Measurements from ENCODE around the gene MYOM1.
"Not testable (repeated sequence)": the region's sequence is repeated elsewhere in the genome, so short reads cannot be mapped to it uniquely, and the experiment has no call there.

MYOM1 gene

DNA sequence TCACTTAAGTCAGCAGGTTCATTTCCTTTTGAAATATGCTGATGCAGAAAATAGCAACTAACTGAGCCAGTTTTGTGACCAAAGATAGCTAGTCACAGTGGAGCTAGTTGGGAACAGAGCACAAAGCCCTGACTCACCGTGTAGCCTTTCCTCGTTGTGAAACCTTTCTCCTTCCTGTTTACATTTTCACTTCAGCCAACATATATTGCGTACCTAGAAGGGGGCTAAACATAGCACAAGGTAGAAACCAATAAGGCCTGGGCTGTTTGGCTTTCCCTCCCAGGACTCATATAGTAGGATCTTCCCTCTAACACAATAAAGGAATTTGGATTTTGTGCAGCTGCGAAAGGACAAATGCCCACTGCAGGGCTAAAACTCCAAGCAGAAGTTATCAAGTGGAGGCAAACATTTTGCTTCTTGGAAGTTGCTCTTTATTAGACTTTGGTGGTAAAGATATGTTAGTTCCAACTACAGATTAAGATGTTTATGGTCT, 182.3 kb downstream of the MYOM1 start:
- Histone ChIP-seq H3K4me1 (no peaks in the 10 kb centered on the region), H3K36me3 (no peaks in the 10 kb centered on the region), H3K9me3 (no peaks in the 10 kb centered on the region), H3K27me3 (no peaks in the 10 kb centered on the region), H3K4me3 (ENCODE audit: low read depth, low read length) (no peak overlapping the region)
- no peak for TF ChIP-seq CTCF (IDR thresholded peaks at IDR 0.05; ENCODE audit: low read depth, low read length)
- DNase-seq, result no peak

GRCh38 chr18:3036108-3036507, 183.7 kb downstream of the MYOM1 start:
- no peak for DNase-seq
- Histone ChIP-seq H3K27me3 (no peaks in the 10 kb centered on the region), H3K4me3 (ENCODE audit: low read depth, low read length) (no peak overlapping the region), H3K36me3 (no peaks in the 10 kb centered on the region), H3K4me1 (no peaks in the 10 kb centered on the region), H3K9me3 (no peaks in the 10 kb centered on the region)
- no peak for TF ChIP-seq CTCF (IDR thresholded peaks at IDR 0.05; ENCODE audit: low read depth, low read length)

- H3K4me3 ChIP-seq (ENCODE audit: low read depth, low read length), result no peak overlapping the region
- no peaks in the 10 kb centered on the region for H3K27me3 ChIP-seq
- H3K4me1 ChIP-seq, result no peaks in the 10 kb centered on the region
- no peak for DNase-seq
- H3K9me3 ChIP-seq, result no peaks in the 10 kb centered on the region
- no peak for TF ChIP-seq CTCF (IDR thresholded peaks at IDR 0.05; ENCODE audit: low read depth, low read length)
- no peaks in the 10 kb centered on the region for H3K36me3 ChIP-seq
Observed at GRCh38 chr18:3035635-3036034, 184.1 kb downstream of the MYOM1 start.

GRCh38 chr18:3032721-3033120, 187.0 kb downstream of the MYOM1 start:
- Histone ChIP-seq H3K4me3 (ENCODE audit: low read depth, low read length) (no peak overlapping the region), H3K36me3 (no peaks in the 10 kb centered on the region), H3K27me3 (no peaks in the 10 kb centered on the region), H3K9me3 (no peaks in the 10 kb centered on the region), H3K4me1 (no peaks in the 10 kb centered on the region)
- no peak for TF ChIP-seq CTCF (IDR thresholded peaks at IDR 0.05; ENCODE audit: low read depth, low read length)
- no peak for DNase-seq

DNA sequence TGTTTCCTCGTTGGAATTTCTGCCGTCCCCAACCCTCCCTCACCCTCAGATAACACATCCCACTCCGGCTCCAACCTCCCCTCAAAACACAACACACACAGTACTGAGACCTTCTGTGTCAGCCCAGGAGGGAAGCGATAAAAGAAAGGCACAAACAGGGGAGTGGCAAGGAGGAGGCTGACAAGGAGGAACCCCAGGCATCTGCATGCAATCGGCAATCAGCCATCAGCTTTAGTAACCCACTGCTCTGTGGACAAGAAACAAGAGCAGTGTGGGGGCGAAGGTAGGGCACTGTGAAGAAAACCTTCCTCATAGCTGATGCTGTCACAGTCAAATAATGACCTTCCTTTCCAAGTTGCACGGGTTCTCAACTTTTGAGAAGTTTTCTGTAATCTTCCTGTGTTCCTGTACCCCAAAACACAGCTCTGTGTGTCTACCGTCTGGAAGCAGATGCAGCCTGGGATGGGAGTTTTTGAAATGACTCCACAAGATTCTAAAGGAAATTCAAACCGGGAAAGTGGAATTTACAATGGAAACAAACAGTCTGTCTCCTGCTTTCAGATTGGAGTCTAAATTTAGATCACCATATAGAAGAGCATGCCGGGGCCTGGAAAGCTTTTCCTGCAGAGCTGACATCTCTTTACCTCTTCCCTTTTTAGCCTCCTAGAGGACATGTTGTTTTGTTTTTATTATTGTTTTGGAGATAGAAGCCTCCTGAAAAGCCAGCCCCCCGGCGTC, 190.4 kb downstream of the MYOM1 start:
- no peak for DNase-seq
- no peaks in the 10 kb centered on the region for H3K36me3 ChIP-seq
- no peak for TF ChIP-seq CTCF (IDR thresholded peaks at IDR 0.05; ENCODE audit: low read depth, low read length)
- H3K27me3 ChIP-seq, result no peaks in the 10 kb centered on the region
- no peaks in the 10 kb centered on the region for H3K4me1 ChIP-seq
- no peaks in the 10 kb centered on the region for H3K9me3 ChIP-seq
- H3K4me3 ChIP-seq (ENCODE audit: low read depth, low read length), result no peak overlapping the region

DNA sequence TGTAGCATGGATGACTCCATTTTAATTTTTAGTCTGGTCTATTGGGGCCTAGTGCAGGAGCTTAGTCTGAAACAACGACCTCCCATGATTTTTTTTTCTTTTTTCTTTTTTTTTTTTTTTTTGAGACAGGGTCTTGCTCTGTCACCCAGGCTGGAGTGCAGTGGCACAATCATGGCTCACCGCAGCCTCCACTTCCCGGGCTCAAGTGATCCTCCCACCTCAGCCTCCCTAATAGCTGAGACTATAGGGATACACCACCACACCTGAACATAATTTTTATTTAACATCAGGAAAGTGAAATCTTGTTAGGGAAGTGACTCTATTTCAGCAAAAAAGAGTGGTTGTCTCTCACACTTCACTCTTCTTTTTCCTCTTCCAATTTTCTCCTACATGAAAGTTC, 191.7 kb downstream of the MYOM1 start:
- H3K4me3 ChIP-seq (ENCODE audit: low read depth, low read length); DNase-seq: not testable (repeated sequence)

More for the DNA sequence above, 191.7 kb downstream of the MYOM1 start:
- H3K4me1 ChIP-seq, H3K9me3 ChIP-seq, H3K27me3 ChIP-seq, H3K36me3 ChIP-seq: not testable (repeated sequence)

Measured in BE2C (cell line).